K562 (cell line): ENCODE results near the gene NRG2. TPM values are rescaled to one million over a fixed set of nuclear protein-coding genes. Genes with fewer than 3 reads are reported as not detected.
A peak's percentile ranks its signal among the peaks of the same experiment; 100 is the strongest.

Source experiments
- DACH1 ChIP-seq: fragments of 450-650 bp; IDR thresholded peaks from 2 replicates; pipeline ENCODE4 v1.6.1; 2018; ENCODE audit not compliant: partially characterized antibody
- GATAD2B ChIP-seq: fragments of 450-650 bp; IDR thresholded peaks from 2 replicates; pipeline ENCODE4 v1.6.1; 2017; ENCODE audit warnings: mild to moderate bottlenecking, borderline replicate concordance
- HMBOX1 ChIP-seq: sonication (generic); IDR thresholded peaks from 2 replicates; pipeline ENCODE4 v1.6.1; 2016
- HSF4 ChIP-seq: fragments of 250-450 bp; sonication (Bioruptor Pico); IDR thresholded peaks from 2 replicates; pipeline ENCODE4 v2.1.2; 2022; ENCODE audit warnings: mild to moderate bottlenecking, moderate library complexity, borderline replicate concordance
- KLF13 ChIP-seq: fragments of 450-650 bp; IDR thresholded peaks from 2 replicates; pipeline ENCODE4 v1.6.1; 2016; ENCODE audit warnings: missing genetic modification characterization, low read depth, mild to moderate bottlenecking, missing compliant biosample characterization, moderate library complexity, borderline replicate concordance
- MAZ ChIP-seq, 2 experiments: fragments of 450-650 bp in 1 of 2; sonication (generic) in 1 of 2; formaldehyde crosslinking; IDR thresholded peaks in 1 of 2; conservative IDR thresholded peaks in 1 of 2; 2 replicates each; pipeline versions ENCODE4 v1.4.0 to v1.5.0; 2020; ENCODE audit warnings: mild to moderate bottlenecking in 1 of 2, missing genetic modification reagents in 1 of 2
- MCM3 ChIP-seq: fragments of 450-650 bp; IDR thresholded peaks from 2 replicates; pipeline ENCODE4 v1.6.1; 2016
- NFIC ChIP-seq: fragments of 450-650 bp; IDR thresholded peaks from 2 replicates; pipeline ENCODE4 v1.6.1; 2017; ENCODE audit warnings: mild to moderate bottlenecking, inconsistent platforms
- NONO ChIP-seq, 2 experiments: fragments of 200-400 bp in 1 of 2; fragments of 450-650 bp in 1 of 2; formaldehyde crosslinking in 1 of 2; IDR thresholded peaks; 2 replicates each; pipeline ENCODE4 v1.6.1; 2017; ENCODE audit warnings: low read depth in 2 of 2, mild to moderate bottlenecking in 2 of 2, moderate library complexity in 2 of 2, low read length in 1 of 2
- RHOXF2B ChIP-seq: fragments of 250-450 bp; sonication (Bioruptor Pico); conservative IDR thresholded peaks from 2 replicates; pipeline ENCODE4 v1.5.1; 2021
- SAFB2 ChIP-seq: fragments of 200-400 bp; formaldehyde crosslinking; IDR thresholded peaks from 2 replicates; pipeline ENCODE4 v1.6.1; 2018; ENCODE audit warnings: borderline replicate concordance, low read length, low read depth, moderate library complexity; ENCODE audit not compliant: severe bottlenecking
- SREBF2 ChIP-seq: sonication (generic); formaldehyde crosslinking; IDR thresholded peaks from 2 replicates; pipeline ENCODE4 v1.4.0; 2020; ENCODE audit warnings: mild to moderate bottlenecking, missing genetic modification reagents
- TSHZ1 ChIP-seq: fragments of 250-450 bp; sonication (Bioruptor Pico); IDR thresholded peaks from 2 replicates; pipeline ENCODE4 v1.4.0; 2020; ENCODE audit warnings: mild to moderate bottlenecking, moderate library complexity
- ZNF253 ChIP-seq: fragments of 250-450 bp; sonication (Bioruptor Pico); conservative IDR thresholded peaks from 2 replicates; pipeline ENCODE4 v1.6.1; 2021; ENCODE audit warnings: mild to moderate bottlenecking
- ZNF274 ChIP-seq: IDR thresholded peaks from 2 replicates; pipeline ENCODE4 v1.6.1; 2011; ENCODE audit warnings: low read depth, mild to moderate bottlenecking, low read length, moderate library complexity, borderline replicate concordance
- ZNF589 ChIP-seq: fragments of 200-800 bp; sonication (Bioruptor generic); IDR thresholded peaks from 2 replicates; pipeline ENCODE4 v1.6.1; 2016; ENCODE audit warnings: low read depth, missing genetic modification characterization, missing compliant biosample characterization
- polyA plus RNA-seq, 8 experiments: library from polyadenylated mRNA; depleted of rRNA in 4 of 8; stranded (reverse) in 5 of 8; unstranded in 3 of 8; fragments of >200 nt; fragmentation: Nextera tagmentation in 2 of 8; fragmentation: Illumina TruSeq in 1 of 8; extraction: Ambion mirVana in 2 of 8; extraction: Trizol in 1 of 8; gene quantifications; 2 replicates each; pipeline versions ENCODE4 v1.2.1 to v1.2.3, GENCODE V29; 2011 to 2014; ENCODE audit warnings: inconsistent platforms in 1 of 8, missing spikeins in 1 of 8
- total RNA-seq, 7 experiments: library from RNA; depleted of rRNA in 6 of 7; stranded (reverse); fragments of >200 nt in 6 of 7; fragmentation: Illumina TruSeq in 2 of 7; extraction: Trizol in 2 of 7; gene quantifications; 2 replicates each; pipeline versions ENCODE4 v1.2.1 to v1.2.3, GENCODE V29; 2011 to 2021; ENCODE audit warnings: low replicate concordance in 1 of 7

NRG2 gene
- total and polyA plus RNA-seq, 9 of the 15 experiments (the other 6 are each of a cell fraction or from before 2014, with no cell fraction given) = not detected

GRCh38 chr5:139985733-139986132 lies 57.4 kb downstream of the NRG2 start (continued):
- TF ChIP-seq KLF13 (tag) = no peak
- no peak for TF ChIP-seq RHOXF2B (CRISPR knock-in tag)
- no peak for TF ChIP-seq ZNF253
- no peak for TF ChIP-seq NFIC
- no peak for TF ChIP-seq HSF4 (CRISPR knock-in tag)
- TF ChIP-seq MCM3 = no peak
- TF ChIP-seq HMBOX1 = peak; percentile 31; the same call in 1 of the 2 replicates
- TF ChIP-seq DACH1 = no peak
- peak; percentile 59 to 60; a peak in 3 of 4 replicates for TF ChIP-seq MAZ (CRISPR knock-in tag; conservative IDR thresholded peaks at IDR 0.05 in 1 of 2, IDR thresholded peaks at IDR 0.05 in 1 of 2)
- TF ChIP-seq TSHZ1 (CRISPR knock-in tag) = no peak
- TF ChIP-seq ZNF589 (CRISPR knock-in tag) = peak; percentile 46; the same call in 1 of the 2 replicates
- no peak for TF ChIP-seq SAFB2
- TF ChIP-seq SREBF2 = no peak
- no peak for TF ChIP-seq ZNF274
- no peak for TF ChIP-seq NONO (IDR thresholded peaks at IDR 0.05; ENCODE audit: low read depth in 2 of 2, low read length in 1 of 2)
- no peak for TF ChIP-seq GATAD2B
- TF ChIP-seq, all 486 proteins: peak for 45
